ENCODE results near the gene TARS3.

TARS3 gene

GRCh38 chr15:101619615-101619865 is 104.7 kb downstream of the TARS3 start:
- DNase-seq: no peak

DNA sequence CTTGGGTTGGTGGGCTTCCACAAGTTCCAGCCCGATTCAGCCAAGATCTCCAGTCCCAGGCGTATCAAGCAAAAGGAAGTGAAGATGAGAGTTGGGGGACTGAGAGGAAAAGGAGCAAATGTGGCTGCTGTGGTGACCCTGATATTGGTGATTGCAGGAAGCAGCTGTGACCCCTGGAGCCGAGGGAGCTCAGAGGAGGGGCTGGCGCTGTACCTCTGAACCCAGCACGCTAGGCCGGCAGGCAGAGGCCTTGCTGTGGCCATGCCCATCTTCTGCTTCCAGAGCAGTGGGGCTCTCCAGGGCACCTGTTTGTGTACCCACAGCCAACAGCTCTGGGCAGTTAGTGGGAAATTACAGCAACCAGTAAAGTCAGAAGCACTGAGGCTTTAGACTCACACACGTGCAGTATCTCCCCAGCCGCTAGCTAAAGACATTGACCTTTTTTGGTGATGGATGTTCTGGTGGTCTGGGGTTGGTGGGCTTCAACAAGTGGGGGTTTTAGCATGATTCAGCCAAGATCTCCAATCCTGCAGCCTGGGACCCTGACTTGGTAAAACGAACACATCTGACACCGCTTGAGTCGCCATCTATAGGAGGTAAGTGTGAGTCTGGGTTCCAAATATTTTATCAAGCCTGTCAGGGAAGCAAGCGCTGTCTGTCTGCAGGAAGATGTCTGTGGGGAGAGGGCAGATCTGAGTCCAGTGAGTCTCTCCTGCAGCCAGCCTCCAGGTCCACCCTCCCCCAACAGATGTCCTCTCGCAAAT is 105.2 kb downstream of the TARS3 start:
- DNase-seq: no peak

DNA sequence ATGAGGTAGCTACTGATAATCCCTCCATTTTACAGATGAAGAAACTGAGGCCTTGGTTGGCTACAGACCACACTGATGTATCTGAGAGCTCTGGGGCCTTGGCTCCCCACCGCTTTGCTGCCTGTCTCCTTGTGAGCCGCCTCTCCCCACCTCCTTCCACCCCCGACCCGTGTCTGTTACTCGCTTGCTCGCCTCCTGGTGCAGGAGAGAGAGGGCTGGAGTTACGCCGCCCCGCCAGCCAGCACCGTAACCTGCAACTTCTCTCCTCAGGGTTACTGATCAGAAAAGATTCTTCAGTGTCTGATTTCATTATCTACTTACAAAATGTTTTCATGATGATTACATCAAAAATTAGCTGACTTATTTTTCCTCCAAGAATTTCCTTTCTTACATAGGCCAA is 106.2 kb downstream of the TARS3 start:
- no peak for DNase-seq

GRCh38 chr15:101617390-101617965 is 106.8 kb downstream of the TARS3 start:
- DNase-seq: no peak

- DNase-seq: no peak
These were observed 108.1 kb downstream of the TARS3 start for GRCh38 chr15:101615986-101616848.

DNA sequence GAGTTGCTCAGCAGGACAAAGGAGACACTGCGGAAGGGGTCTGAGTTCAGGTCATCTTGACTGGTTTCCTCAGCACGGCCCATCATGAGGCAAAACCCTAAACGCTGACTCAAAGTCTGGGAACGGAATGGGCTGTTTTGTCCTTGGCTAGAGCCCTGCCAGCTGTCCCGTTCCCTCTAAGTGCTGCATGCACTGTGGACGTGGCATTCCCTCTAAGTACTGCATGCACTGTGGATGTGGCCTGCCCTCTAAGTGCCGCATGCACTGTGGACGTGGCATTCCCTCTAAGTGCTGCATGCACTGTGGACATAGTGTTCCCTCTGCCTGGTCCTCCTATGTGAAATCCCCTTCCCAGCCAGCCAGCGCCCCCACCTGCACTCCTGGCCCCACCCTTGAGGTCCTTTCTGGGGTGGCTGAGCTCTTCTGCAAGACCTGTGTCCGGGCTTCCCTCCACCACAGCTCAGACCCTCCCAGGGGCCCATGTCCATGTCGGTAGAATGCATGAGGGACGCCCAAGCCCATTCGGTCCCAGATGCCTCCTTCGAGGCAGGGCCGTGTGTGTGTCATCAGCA is 108.8 kb downstream of the TARS3 start:
- DNase-seq: no peak

DNA sequence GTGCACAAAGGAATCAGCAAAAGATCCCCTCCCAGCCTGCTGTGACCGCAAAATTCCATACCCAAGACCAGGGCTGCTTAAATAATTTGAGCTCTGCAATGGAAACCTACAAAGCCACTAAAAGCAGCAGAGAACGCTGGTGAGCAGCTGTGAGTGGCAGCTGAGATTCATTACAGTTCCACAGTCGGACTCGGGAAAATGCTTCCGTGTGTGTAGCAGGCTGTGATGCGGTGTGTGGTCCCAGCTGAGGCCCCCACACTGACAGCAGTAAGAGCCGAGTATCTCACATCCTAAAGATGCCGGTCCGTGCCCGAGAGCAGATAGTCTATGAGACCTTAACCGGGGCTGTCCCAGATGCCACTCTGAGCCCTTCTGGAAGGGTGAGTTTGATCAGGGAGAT is 109.5 kb downstream of the TARS3 start:
- no peak for DNase-seq

DNA sequence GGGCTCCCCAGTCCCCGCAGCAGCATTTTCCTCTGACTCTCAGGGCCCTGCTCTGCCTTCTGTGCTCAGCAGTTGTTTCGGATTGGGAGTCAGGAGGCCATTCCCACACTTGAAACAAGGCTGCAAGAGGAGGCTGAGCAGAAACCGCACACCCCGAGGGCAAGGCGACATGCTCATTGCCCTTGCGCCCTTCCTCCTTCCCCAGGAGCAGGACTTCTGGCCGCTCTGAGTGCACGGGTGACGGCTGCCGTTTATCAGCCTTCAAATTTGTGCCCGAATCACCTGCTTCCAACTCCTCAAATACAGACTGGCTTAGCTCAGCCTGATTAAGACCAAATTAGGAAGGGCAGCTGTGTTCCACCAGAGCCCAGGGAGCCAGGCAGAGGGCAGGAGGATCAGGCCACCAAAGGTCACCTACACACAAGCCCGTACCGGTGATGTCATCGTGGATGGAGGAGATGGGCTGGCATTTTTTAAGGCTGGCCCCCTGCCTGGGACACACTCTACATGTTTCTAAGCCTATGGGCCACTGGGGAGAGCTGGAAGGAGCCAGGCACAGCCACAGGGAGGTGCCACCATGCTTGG is 110.2 kb downstream of the TARS3 start:
- no peak for DNase-seq

- no peak for DNase-seq
These were observed 110.9 kb downstream of the TARS3 start for GRCh38 chr15:101613130-101614000.

GRCh38 chr15:101612676-101613075 is 111.6 kb downstream of the TARS3 start:
- no peak for DNase-seq

- no peak for DNase-seq
These were observed 112.5 kb downstream of the TARS3 start for GRCh38 chr15:101611580-101612299.

DNA sequence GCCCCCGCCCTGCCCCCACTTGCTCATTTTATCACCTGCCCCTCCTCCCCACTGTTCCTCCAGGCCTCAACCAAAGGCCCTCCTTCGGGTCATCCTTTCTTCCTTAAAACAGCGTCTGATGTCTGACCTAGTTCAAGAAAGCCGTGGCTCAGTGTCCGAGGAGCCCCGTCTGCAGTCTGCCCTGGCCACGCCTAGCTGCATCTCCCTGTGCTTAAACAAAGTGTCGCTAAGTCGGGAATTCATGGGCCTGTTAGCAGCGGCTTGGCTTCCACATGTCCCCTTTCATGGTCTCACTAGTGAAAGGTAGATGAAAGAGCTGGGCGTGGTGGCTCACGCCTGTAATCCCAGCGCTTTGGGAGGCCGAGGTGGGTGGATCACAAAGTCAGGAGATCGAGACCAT is 113.3 kb downstream of the TARS3 start:
- no peak for DNase-seq

GRCh38 chr15:101610611-101611000 is 113.7 kb downstream of the TARS3 start:
- DNase-seq: no peak

DNA sequence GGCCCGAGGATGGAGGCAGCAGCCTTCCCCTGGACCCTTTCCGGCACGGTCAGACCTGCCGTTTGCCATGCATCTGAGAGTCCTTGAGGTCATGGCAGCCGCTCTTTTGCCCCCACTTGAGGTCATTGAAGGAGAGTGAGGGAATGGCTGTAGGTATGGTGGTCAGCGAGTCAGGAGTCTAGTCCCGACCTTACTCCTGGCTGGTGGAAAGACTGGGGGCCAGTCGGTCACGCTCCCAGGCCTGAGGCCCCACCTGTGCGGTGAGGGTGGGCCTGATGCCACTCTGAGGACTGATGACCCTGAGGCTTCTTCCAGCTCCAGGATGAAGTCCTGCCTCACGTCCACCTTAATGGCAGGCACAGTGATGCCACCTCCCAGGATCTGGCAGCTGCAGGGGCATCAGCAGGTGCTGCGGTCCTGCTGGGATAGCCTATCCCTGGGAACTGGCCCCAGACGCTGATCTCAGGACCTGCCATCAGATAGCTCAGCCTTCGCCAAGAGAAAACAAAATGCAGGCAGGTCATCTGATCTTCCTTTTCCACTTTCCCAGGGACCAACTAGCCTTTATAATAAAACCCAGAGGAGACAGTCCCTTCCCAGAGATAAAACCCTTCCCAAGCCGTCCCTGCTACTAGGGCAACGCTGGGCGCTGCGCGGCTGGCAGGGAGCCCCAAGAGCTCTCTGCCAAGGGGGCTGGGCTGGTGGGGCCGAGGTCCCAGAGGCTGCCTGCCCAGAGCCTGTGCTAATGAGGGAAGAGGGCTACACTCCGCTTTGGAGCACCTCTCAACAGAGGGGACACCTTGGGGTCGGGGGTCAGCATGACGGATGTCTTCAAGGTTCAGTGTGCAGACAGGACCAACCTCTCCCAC is 114.3 kb downstream of the TARS3 start:
- DNase-seq: no peak

GRCh38 chr15:101608201-101608600 is 116.1 kb downstream of the TARS3 start:
- DNase-seq: no peak

DNA sequence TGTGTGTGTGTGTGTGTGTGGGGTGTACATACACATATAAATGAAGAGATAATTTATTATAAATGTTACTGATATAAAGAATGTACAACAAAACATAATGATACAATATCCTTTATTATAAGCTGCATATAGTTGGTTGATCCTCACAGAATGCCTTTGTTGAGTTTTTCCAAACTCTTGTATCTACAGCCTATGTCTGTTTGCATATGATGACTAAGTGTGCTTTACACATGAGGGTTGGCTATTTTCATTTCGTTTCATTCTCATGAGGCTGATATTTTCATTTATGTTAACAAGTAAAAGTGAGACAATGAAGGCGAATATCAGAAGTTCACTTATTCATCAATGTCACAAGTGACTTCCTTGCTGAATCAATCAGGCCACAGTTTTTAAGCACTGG is 117.2 kb downstream of the TARS3 start:
- DNase-seq: no peak

DNA sequence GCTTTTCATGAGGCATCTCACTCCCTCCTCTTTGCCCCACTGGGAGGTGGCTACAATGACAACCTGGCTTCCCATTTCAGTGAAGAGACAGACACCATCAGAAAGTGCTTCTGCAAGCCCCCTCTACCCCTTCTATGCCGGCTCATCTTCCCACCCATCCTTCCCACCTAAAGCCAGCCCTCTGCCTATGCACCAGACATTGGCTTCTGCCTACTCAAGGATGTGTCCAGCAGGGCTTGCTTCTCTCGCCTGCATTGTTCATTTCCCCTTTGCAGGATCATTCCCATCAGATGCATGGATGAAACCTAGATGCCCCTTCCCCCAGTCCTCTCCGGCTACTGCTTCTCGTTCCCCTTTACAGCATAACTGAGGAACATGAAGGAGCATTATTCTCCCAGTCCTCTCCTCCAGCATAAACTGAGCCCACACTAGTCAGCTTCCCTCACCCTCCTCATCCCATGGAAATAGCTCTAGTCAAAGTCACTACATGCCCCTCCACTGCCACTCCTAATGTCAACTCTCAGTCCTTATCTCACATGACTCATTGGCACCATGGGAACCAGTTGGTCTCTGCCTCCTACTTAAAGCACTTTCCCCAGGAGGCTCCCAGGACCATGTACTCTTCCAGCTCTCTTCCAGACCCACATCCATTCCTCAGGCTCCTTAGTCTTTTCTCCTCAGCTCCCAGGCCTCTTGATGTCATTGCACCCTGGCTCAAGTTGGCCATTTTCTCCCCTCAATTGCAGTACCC is 120.0 kb downstream of the TARS3 start:
- no peak for DNase-seq

Measured in central memory CD4-positive, alpha-beta T cell (primary cell).